PFSK-1 (cell line): ENCODE measurements around the gene POU3F3.

Experiments
- FOXP2 ChIP-seq: optimal IDR thresholded peaks from 2 replicates; pipeline ENCODE3; 2011; ENCODE audit warnings: borderline replicate concordance, control low read depth, inconsistent platforms; ENCODE audit not compliant: insufficient read depth; ENCODE audit errors: extremely low read length, extremely low read depth
- POLR2AphosphoS5 ChIP-seq: IDR thresholded peaks from 2 replicates; pipeline ENCODE4 v1.6.1; 2012; ENCODE audit warnings: low read depth, mild to moderate bottlenecking, control low read depth, low read length, moderate library complexity
- SIN3A ChIP-seq: IDR thresholded peaks from 2 replicates; pipeline ENCODE4 v1.6.1; 2012; ENCODE audit warnings: mild to moderate bottlenecking, low read length, moderate library complexity, borderline replicate concordance; ENCODE audit not compliant: insufficient read depth
- TAF1 ChIP-seq: IDR thresholded peaks from 2 replicates; pipeline ENCODE4 v1.6.1; 2012; ENCODE audit warnings: low read length, control low read depth, borderline replicate concordance; ENCODE audit not compliant: insufficient read depth
- TF ChIP-seq, protein P1 (sequence below), 2 experiments: IDR thresholded peaks; 2 replicates each; pipeline versions ENCODE4 v1.6.1 to v1.8.0; 2011 to 2012; ENCODE audit warnings: low read depth in 2 of 2, low read length in 2 of 2, control low read depth in 1 of 2, inconsistent platforms in 1 of 2, mild to moderate bottlenecking in 1 of 2, moderate library complexity in 1 of 2; ENCODE audit not compliant: insufficient read depth in 1 of 2

POU3F3 gene

DNA sequence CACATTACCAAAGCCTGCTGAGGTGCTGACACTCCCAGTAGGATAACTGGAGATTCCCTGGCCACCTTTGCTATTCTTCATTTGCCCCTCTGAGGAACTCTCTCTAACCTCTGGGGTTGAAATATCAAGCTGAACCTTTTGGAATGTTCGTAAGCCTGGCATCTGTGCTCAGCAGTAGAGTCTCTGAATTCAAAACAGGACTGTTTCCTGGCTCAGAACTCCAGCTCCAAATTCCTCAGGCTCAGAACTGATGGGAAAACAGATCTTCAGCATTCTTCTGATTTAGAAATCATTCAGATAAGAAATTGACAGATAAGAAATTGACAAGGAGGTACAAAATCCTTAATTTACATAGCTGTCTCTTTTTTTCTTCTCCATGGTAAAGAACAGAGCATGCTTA, 22.2 kb upstream of the POU3F3 start:
- no peak for TF ChIP-seq SIN3A
- no peak for TF ChIP-seq POLR2AphosphoS5
- TF ChIP-seq, protein P1, sequence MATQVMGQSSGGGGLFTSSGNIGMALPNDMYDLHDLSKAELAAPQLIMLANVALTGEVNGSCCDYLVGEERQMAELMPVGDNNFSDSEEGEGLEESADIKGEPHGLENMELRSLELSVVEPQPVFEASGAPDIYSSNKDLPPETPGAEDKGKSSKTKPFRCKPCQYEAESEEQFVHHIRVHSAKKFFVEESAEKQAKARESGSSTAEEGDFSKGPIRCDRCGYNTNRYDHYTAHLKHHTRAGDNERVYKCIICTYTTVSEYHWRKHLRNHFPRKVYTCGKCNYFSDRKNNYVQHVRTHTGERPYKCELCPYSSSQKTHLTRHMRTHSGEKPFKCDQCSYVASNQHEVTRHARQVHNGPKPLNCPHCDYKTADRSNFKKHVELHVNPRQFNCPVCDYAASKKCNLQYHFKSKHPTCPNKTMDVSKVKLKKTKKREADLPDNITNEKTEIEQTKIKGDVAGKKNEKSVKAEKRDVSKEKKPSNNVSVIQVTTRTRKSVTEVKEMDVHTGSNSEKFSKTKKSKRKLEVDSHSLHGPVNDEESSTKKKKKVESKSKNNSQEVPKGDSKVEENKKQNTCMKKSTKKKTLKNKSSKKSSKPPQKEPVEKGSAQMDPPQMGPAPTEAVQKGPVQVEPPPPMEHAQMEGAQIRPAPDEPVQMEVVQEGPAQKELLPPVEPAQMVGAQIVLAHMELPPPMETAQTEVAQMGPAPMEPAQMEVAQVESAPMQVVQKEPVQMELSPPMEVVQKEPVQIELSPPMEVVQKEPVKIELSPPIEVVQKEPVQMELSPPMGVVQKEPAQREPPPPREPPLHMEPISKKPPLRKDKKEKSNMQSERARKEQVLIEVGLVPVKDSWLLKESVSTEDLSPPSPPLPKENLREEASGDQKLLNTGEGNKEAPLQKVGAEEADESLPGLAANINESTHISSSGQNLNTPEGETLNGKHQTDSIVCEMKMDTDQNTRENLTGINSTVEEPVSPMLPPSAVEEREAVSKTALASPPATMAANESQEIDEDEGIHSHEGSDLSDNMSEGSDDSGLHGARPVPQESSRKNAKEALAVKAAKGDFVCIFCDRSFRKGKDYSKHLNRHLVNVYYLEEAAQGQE (IDR thresholded peaks at IDR 0.05; ENCODE audit: insufficient read depth in 1 of 2, low read depth in 2 of 2, low read length in 2 of 2) = no peak
- TF ChIP-seq TAF1 = no peak
- TF ChIP-seq FOXP2 = no peak

DNA sequence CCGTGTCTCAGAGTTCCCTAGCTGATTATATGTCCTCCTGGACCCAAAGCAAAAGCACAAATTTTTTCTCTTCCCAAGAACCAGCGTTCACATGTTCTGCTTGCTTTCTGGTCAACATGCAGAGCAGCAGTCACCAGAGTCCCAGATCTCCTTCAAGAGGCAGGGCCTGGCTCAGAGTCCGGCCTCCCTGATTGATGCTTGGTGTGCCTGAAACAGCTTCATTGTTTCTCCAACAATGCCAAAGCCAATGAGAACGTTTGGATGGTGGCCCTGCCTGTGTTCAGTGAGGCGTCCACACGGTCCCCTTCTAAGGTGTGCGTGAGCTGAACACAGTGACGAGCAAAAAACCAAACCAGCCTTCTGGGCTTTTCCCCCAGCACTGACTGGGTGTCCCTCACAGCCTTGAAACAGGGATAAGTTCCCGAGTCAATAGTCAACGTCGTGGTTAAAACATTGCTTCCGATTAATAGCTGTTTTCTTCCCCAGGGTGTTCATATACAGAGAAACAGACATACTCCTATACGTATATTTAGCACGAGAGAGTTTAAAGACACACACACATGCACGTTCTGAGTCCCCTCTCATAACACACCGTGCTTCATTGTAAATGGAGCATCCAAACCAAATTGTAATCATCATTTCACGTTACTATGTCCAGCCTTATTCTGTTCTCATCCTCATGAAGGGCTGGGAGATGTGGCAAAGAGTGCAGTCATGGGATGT, 19.3 kb upstream of the POU3F3 start:
- TF ChIP-seq FOXP2 = no peak
- TF ChIP-seq POLR2AphosphoS5 = no peak
- no peak for TF ChIP-seq TAF1
- TF ChIP-seq, protein P1 (IDR thresholded peaks at IDR 0.05; ENCODE audit: insufficient read depth in 1 of 2, low read depth in 2 of 2, low read length in 2 of 2) = no peak
- no peak for TF ChIP-seq SIN3A

DNA sequence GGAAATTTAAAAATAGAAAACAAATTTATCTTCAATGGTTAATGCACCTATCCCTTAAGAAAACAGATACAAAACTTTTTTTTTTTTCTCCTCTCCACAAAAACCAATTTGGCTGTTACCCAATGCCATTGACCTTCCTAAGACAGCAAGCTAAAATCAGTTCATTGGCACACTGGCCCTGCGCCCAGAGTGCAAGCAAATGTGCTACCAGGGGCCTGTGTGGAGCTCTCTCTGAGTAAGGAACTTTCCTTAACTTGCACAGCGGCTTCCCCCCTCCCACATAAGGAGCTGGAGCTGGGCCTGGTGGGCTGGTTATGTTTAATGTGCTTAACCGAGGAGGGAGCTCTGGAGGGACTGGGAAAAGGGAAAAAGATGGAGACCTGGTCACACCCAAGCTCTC, 17.6 kb upstream of the POU3F3 start:
- TF ChIP-seq, protein P1 (IDR thresholded peaks at IDR 0.05; ENCODE audit: insufficient read depth in 1 of 2, low read depth in 2 of 2, low read length in 2 of 2) = no peak

DNA sequence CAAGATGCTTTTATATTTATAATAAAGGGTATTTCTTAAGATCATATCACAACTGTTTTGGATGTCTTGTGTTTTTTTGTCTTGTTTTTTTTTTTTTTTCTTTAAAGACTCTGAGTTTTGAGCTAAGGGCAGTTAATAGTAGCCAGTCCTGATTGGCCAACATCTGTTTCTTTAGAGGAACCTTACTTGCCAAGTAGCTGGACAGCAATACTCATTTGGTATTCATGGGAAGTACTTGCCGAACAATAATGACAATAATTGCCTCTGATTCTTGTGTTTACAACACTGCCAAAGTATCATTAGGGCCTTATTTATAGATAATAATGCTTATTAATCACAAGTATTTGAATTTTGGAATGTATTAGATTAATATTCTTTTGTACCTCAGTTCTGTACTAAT, 17.1 kb upstream of the POU3F3 start:
- TF ChIP-seq POLR2AphosphoS5 (no peak), SIN3A (no peak), FOXP2 (no peak), TAF1 (no peak)
- TF ChIP-seq, protein P1 (IDR thresholded peaks at IDR 0.05; ENCODE audit: insufficient read depth in 1 of 2, low read depth in 2 of 2, low read length in 2 of 2) = no peak

DNA sequence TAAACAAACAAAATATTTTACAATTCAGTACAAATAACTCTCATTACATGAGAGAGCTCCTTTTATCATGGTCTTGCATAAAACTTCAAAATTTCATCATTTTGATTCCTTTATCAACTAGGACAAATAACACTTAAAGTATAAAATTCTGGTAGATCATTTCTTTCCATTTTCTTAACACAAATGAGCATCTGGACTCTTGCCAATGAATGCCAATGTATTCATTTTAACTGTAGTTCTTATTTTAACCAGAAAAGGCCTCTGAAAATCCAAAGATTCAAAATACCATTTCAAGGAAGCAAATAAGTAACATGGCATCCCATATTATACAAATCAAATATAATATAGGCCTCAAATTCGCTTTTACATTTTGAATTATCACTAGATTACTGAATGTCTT, 13.8 kb upstream of the POU3F3 start:
- TF ChIP-seq SIN3A (no peak), FOXP2 (no peak), TAF1 (no peak), POLR2AphosphoS5 (no peak)
- TF ChIP-seq, protein P1 (IDR thresholded peaks at IDR 0.05; ENCODE audit: insufficient read depth in 1 of 2, low read depth in 2 of 2, low read length in 2 of 2) = no peak
